ENCODE data around the gene GNL2. TPM values are rescaled to one million over a fixed set of nuclear protein-coding genes. Genes with fewer than 3 reads are reported as not detected.

GNL2 gene
- polyA plus RNA-seq, 1 donor (not counting 4 experiments of a cell fraction or from before 2014, with no cell fraction given), result 81.0 TPM

- no peak overlapping the region for H3K4me3 ChIP-seq (ENCODE audit: control insufficient read depth in 2 of 3, extremely low read depth in 1 of 3, insufficient read depth in 2 of 3, low read depth in 1 of 3, low read length in 3 of 3)
- H3K79me2 ChIP-seq (ENCODE audit: control insufficient read depth, insufficient read depth, low read length), result no peaks in the 10 kb centered on the region
- H3K9me1 ChIP-seq (ENCODE audit: control insufficient read depth, extremely low read depth, insufficient read depth, low read length), result no peaks in the 10 kb centered on the region
- no peak overlapping the region for H3K27ac ChIP-seq (ENCODE audit: control insufficient read depth, insufficient read depth, low read length)
- no peak for FAIRE-seq
- H3K36me3 ChIP-seq (ENCODE audit: control insufficient read depth in 2 of 2, extremely low read depth in 1 of 2, insufficient read depth in 2 of 2, low read length in 2 of 2), result no peaks in the 10 kb centered on the region
- H3K4me1 ChIP-seq (ENCODE audit: control insufficient read depth, extremely low read depth, insufficient read depth, low read length), result no peaks in the 10 kb centered on the region
- TF ChIP-seq CTCF (optimal IDR thresholded peaks at IDR 0.05 in 1 of 3, IDR thresholded peaks at IDR 0.05 in 1 of 3, conservative IDR thresholded peaks at IDR 0.05 in 1 of 3; ENCODE audit: extremely low read depth in 1 of 3, insufficient read depth in 2 of 3, low read length in 3 of 3) (no peak), EZH2 (IDR thresholded peaks at IDR 0.05; ENCODE audit: low read length) (no peak)
- dilution Hi-C loops (cut with MboI; ENCODE audit: extremely low pct_ligation_motif_present, low sequenced_read_pairs), result no loop called here
- peaks cover 24% of the 10 kb centered on the region for H3K27me3 ChIP-seq (ENCODE audit: control insufficient read depth, extremely low read depth, insufficient read depth, low read length)
- H2AFZ ChIP-seq (ENCODE audit: control insufficient read depth, low read length), result no peak overlapping the region
- no peak for DNase-seq (ENCODE audit: low read depth, low spot score)
- no peak overlapping the region for H3K9ac ChIP-seq (ENCODE audit: control insufficient read depth, extremely low read depth, insufficient read depth, low read length)
- H3K9me3 ChIP-seq (ENCODE audit: control insufficient read depth, low read depth, low read length), result no peaks in the 10 kb centered on the region
- no peak overlapping the region for H3K4me2 ChIP-seq (ENCODE audit: control insufficient read depth, extremely low read depth, insufficient read depth, low read depth, low read length)
- no peaks in the 10 kb centered on the region for H4K20me1 ChIP-seq (ENCODE audit: control insufficient read depth, extremely low read depth, insufficient read depth, low read length)
Observed at GRCh38 chr1:37614105-37614504, 18.4 kb upstream of the GNL2 start.

- no peak overlapping the region for H3K9ac ChIP-seq (ENCODE audit: control insufficient read depth, extremely low read depth, insufficient read depth, low read length)
- no peaks in the 10 kb centered on the region for H3K9me3 ChIP-seq (ENCODE audit: control insufficient read depth, low read depth, low read length)
- H3K27me3 ChIP-seq (ENCODE audit: control insufficient read depth, extremely low read depth, insufficient read depth, low read length), result peaks cover 37% of the 10 kb centered on the region
- H3K27ac ChIP-seq (ENCODE audit: control insufficient read depth, insufficient read depth, low read length), result no peak overlapping the region
- no peak overlapping the region for H3K4me2 ChIP-seq (ENCODE audit: control insufficient read depth, extremely low read depth, insufficient read depth, low read depth, low read length)
- DNase-seq (ENCODE audit: low read depth, low spot score), result no peak
- H2AFZ ChIP-seq (ENCODE audit: control insufficient read depth, low read length), result no peak overlapping the region
- H3K36me3 ChIP-seq (ENCODE audit: control insufficient read depth in 2 of 2, extremely low read depth in 1 of 2, insufficient read depth in 2 of 2, low read length in 2 of 2), result no peaks in the 10 kb centered on the region
- FAIRE-seq, result no peak
- H4K20me1 ChIP-seq (ENCODE audit: control insufficient read depth, extremely low read depth, insufficient read depth, low read length), result no peaks in the 10 kb centered on the region
- no peaks in the 10 kb centered on the region for H3K4me1 ChIP-seq (ENCODE audit: control insufficient read depth, extremely low read depth, insufficient read depth, low read length)
- TF ChIP-seq EZH2 (IDR thresholded peaks at IDR 0.05; ENCODE audit: low read length) (no peak), CTCF (optimal IDR thresholded peaks at IDR 0.05 in 1 of 3, IDR thresholded peaks at IDR 0.05 in 1 of 3, conservative IDR thresholded peaks at IDR 0.05 in 1 of 3; ENCODE audit: extremely low read depth in 1 of 3, insufficient read depth in 2 of 3, low read length in 3 of 3) (no peak)
- no peaks in the 10 kb centered on the region for H3K79me2 ChIP-seq (ENCODE audit: control insufficient read depth, insufficient read depth, low read length)
- no peaks in the 10 kb centered on the region for H3K9me1 ChIP-seq (ENCODE audit: control insufficient read depth, extremely low read depth, insufficient read depth, low read length)
- H3K4me3 ChIP-seq (ENCODE audit: control insufficient read depth in 2 of 3, extremely low read depth in 1 of 3, insufficient read depth in 2 of 3, low read depth in 1 of 3, low read length in 3 of 3), result no peak overlapping the region
- dilution Hi-C loops (cut with MboI; ENCODE audit: extremely low pct_ligation_motif_present, low sequenced_read_pairs), result no loop called here
Observed at GRCh38 chr1:37612186-37612585, 16.4 kb upstream of the GNL2 start.
